ENCODE results near the gene VAV3. TPM values are rescaled to one million over a fixed set of nuclear protein-coding genes. Genes with fewer than 3 reads are reported as not detected.

Gene VAV3
- total and polyA plus RNA-seq, 2 of the 8 experiments (the other 6 are each of a cell fraction or from before 2014, with no cell fraction given): 2.9 to 7.9 TPM

DNA sequence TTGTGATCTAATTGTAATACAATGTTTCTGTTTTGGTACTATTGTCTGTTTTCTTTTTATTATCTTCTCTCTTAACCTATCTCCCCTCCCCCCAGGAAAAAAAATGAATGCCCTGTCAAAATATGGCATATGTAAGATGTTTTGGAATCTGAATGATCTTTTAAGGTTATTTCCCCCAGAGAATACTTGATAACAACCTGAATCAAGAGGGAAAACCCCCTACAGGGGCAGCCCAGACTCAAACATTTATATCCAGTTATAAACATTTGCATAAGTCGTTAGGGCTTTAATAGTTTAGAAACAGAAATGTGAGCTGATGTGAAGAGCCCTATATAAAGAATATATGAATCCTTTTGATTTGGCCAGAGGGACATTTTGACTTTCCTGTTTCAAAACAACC is 169.5 kb downstream of the VAV3 start (continued):
- TF ChIP-seq RNF2 (IDR thresholded peaks at IDR 0.05; ENCODE audit: borderline replicate concordance, low read depth, low read length, missing control alignments, poor library complexity, severe bottlenecking): no peak
- no peak for TF ChIP-seq SP2 (IDR thresholded peaks at IDR 0.05; ENCODE audit: low read length)
- TF ChIP-seq HDAC6 (IDR thresholded peaks at IDR 0.05; ENCODE audit: low read depth, low read length): no peak
